ENCODE measurements around the gene ZNF532. TPM values are rescaled to one million over a fixed set of nuclear protein-coding genes. Genes with fewer than 3 reads are reported as not detected.

The ZNF532 gene
- polyA plus RNA-seq, 1 experiment, result 75.3 TPM

- no peak for TF ChIP-seq CTCF (IDR thresholded peaks at IDR 0.05; ENCODE audit: insufficient read depth, low read depth, low read length)
- no peak overlapping the region for H3K4me3 ChIP-seq (ENCODE audit: low read depth, low read length)
- no peaks in the 10 kb centered on the region for H3K36me3 ChIP-seq (ENCODE audit: control insufficient read depth, insufficient read depth, low read length)
- DNase-seq (ENCODE audit: low read depth), result no peak
- CTCF ChIA-PET, result interaction anchor here (1.0 to 1.3 kb wide), 2 partner anchors 75 to 76 kb away, joined by 3 read pairs; no protein-coding TSS in a partner anchor
- POLR2A ChIA-PET, result interaction anchor here (1.0 kb wide), 1 partner anchor 70 kb away, joined by 4 read pairs; no protein-coding TSS in a partner anchor
- no peaks in the 10 kb centered on the region for H3K27me3 ChIP-seq (ENCODE audit: control insufficient read depth, insufficient read depth, low read length)
Observed at GRCh38 chr18:58858591-58859468, 5.8 kb upstream of the ZNF532 start.

GRCh38 chr18:58859907-58860306 lies 4.8 kb upstream of the ZNF532 start:
- CTCF ChIA-PET, result interaction anchor here (0.9 to 1.5 kb wide), 5 partner anchors 22 to 197 kb away, joined by 3 to 6 read pairs (median 4); no protein-coding TSS in a partner anchor
- POLR2A ChIA-PET, result interaction anchor here (0.5 kb wide), 1 partner anchor 148 kb away, joined by 4 read pairs; no protein-coding TSS in a partner anchor
- no peak for DNase-seq (ENCODE audit: low read depth)

GRCh38 chr18:58860747-58861231 lies 3.9 kb upstream of the ZNF532 start:
- H3K27me3 ChIP-seq (ENCODE audit: control insufficient read depth, insufficient read depth, low read length), result no peaks in the 10 kb centered on the region
- TF ChIP-seq CTCF (IDR thresholded peaks at IDR 0.05; ENCODE audit: insufficient read depth, low read depth, low read length), result no peak
- no peaks in the 10 kb centered on the region for H3K36me3 ChIP-seq (ENCODE audit: control insufficient read depth, insufficient read depth, low read length)
- no peak overlapping the region for H3K4me3 ChIP-seq (ENCODE audit: low read depth, low read length)
- ChIA-PET POLR2A (no interaction called here), CTCF (interaction anchor here (0.9 to 1.5 kb wide), 3 partner anchors 21 to 196 kb away, joined by 4 to 6 read pairs (median 4); no protein-coding TSS in a partner anchor)
- no peak for DNase-seq (ENCODE audit: low read depth)

More at GRCh38 chr18:58859907-58860306, 4.8 kb upstream of the ZNF532 start:
- Histone ChIP-seq H3K36me3 (ENCODE audit: control insufficient read depth, insufficient read depth, low read length) (no peaks in the 10 kb centered on the region), H3K27me3 (ENCODE audit: control insufficient read depth, insufficient read depth, low read length) (no peaks in the 10 kb centered on the region), H3K4me3 (ENCODE audit: low read depth, low read length) (no peak overlapping the region)
- no peak for TF ChIP-seq CTCF (IDR thresholded peaks at IDR 0.05; ENCODE audit: insufficient read depth, low read depth, low read length)

GRCh38 chr18:58861353-58861752 lies 3.3 kb upstream of the ZNF532 start:
- H3K27me3 ChIP-seq (ENCODE audit: control insufficient read depth, insufficient read depth, low read length), result no peaks in the 10 kb centered on the region
- TF ChIP-seq CTCF (IDR thresholded peaks at IDR 0.05; ENCODE audit: insufficient read depth, low read depth, low read length), result no peak
- DNase-seq (ENCODE audit: low read depth), result no peak
- ChIA-PET POLR2A (no interaction called here), CTCF (interaction anchor here (1.5 kb wide), 1 partner anchor 76 kb away, joined by 6 read pairs; no protein-coding TSS in a partner anchor)
- H3K4me3 ChIP-seq (ENCODE audit: low read depth, low read length), result no peak overlapping the region
- no peaks in the 10 kb centered on the region for H3K36me3 ChIP-seq (ENCODE audit: control insufficient read depth, insufficient read depth, low read length)

- DNase-seq (ENCODE audit: low read depth), result no peak
- TF ChIP-seq CTCF (IDR thresholded peaks at IDR 0.05; ENCODE audit: insufficient read depth, low read depth, low read length), result no peak
- no peak overlapping the region for H3K4me3 ChIP-seq (ENCODE audit: low read depth, low read length)
- CTCF ChIA-PET, result interaction anchor here (1.1 kb wide), 1 partner anchor 50 kb away, joined by 3 read pairs; no protein-coding TSS in a partner anchor
- no peaks in the 10 kb centered on the region for H3K36me3 ChIP-seq (ENCODE audit: control insufficient read depth, insufficient read depth, low read length)
- POLR2A ChIA-PET, result no interaction called here
- H3K27me3 ChIP-seq (ENCODE audit: control insufficient read depth, insufficient read depth, low read length), result no peaks in the 10 kb centered on the region
Observed at GRCh38 chr18:58861861-58862301, 2.8 kb upstream of the ZNF532 start.
